HG02852 (cell line): ENCODE results near the gene SUN3.
"Not testable (repeated sequence)": the region's sequence is repeated elsewhere in the genome, so short reads cannot be mapped to it uniquely, and the experiment has no call there.

ENCODE experiments used
- ATAC-seq: cut with Tn5 transposase; IDR thresholded peaks from one replicate; pipeline ENCODE4 v1.9.1; 2021; ENCODE audit warnings: mild to moderate bottlenecking, moderate library complexity; ENCODE audit not compliant: unreplicated experiment

The SUN3 gene

GRCh38 chr7:47946581-47947354 is 82.1 kb downstream of the SUN3 start:
- no peak for ATAC-seq

GRCh38 chr7:47945261-47946015 is 83.5 kb downstream of the SUN3 start:
- ATAC-seq: peak; percentile 63

- no peak for ATAC-seq
Observed at GRCh38 chr7:47944536-47945260, 84.2 kb downstream of the SUN3 start.

GRCh38 chr7:47943676-47944474 is 85.0 kb downstream of the SUN3 start:
- ATAC-seq: no peak

- ATAC-seq: not testable (repeated sequence)
Observed at GRCh38 chr7:47942651-47943050, 86.3 kb downstream of the SUN3 start.

- ATAC-seq: no peak
Observed at GRCh38 chr7:47942132-47942531, 86.8 kb downstream of the SUN3 start.

- no peak for ATAC-seq
Observed at GRCh38 chr7:47941136-47941844, 87.6 kb downstream of the SUN3 start.

- no peak for ATAC-seq
Observed at GRCh38 chr7:47940088-47941013, 88.6 kb downstream of the SUN3 start.

- no peak for ATAC-seq
Observed at GRCh38 chr7:47939425-47940036, 89.4 kb downstream of the SUN3 start.

- no peak for ATAC-seq
Observed at GRCh38 chr7:47938574-47939165, 90.2 kb downstream of the SUN3 start.

- ATAC-seq: peak; percentile 49
Observed at GRCh38 chr7:47937711-47938573, 91.0 kb downstream of the SUN3 start.
